PFSK-1 (cell line): ENCODE measurements around the gene MEGF11.

ENCODE experiments used
- FOXP2 ChIP-seq: optimal IDR thresholded peaks from 2 replicates; pipeline ENCODE3; 2011; ENCODE audit warnings: borderline replicate concordance, control low read depth, inconsistent platforms; ENCODE audit not compliant: insufficient read depth; ENCODE audit errors: extremely low read length, extremely low read depth
- POLR2AphosphoS5 ChIP-seq: IDR thresholded peaks from 2 replicates; pipeline ENCODE4 v1.6.1; 2012; ENCODE audit warnings: low read depth, mild to moderate bottlenecking, control low read depth, low read length, moderate library complexity
- SIN3A ChIP-seq: IDR thresholded peaks from 2 replicates; pipeline ENCODE4 v1.6.1; 2012; ENCODE audit warnings: mild to moderate bottlenecking, low read length, moderate library complexity, borderline replicate concordance; ENCODE audit not compliant: insufficient read depth
- TAF1 ChIP-seq: IDR thresholded peaks from 2 replicates; pipeline ENCODE4 v1.6.1; 2012; ENCODE audit warnings: low read length, control low read depth, borderline replicate concordance; ENCODE audit not compliant: insufficient read depth
- TF ChIP-seq, protein P1 (sequence below), 2 experiments: IDR thresholded peaks; 2 replicates each; pipeline versions ENCODE4 v1.6.1 to v1.8.0; 2011 to 2012; ENCODE audit warnings: low read depth in 2 of 2, low read length in 2 of 2, control low read depth in 1 of 2, inconsistent platforms in 1 of 2, mild to moderate bottlenecking in 1 of 2, moderate library complexity in 1 of 2; ENCODE audit not compliant: insufficient read depth in 1 of 2

The MEGF11 gene

DNA sequence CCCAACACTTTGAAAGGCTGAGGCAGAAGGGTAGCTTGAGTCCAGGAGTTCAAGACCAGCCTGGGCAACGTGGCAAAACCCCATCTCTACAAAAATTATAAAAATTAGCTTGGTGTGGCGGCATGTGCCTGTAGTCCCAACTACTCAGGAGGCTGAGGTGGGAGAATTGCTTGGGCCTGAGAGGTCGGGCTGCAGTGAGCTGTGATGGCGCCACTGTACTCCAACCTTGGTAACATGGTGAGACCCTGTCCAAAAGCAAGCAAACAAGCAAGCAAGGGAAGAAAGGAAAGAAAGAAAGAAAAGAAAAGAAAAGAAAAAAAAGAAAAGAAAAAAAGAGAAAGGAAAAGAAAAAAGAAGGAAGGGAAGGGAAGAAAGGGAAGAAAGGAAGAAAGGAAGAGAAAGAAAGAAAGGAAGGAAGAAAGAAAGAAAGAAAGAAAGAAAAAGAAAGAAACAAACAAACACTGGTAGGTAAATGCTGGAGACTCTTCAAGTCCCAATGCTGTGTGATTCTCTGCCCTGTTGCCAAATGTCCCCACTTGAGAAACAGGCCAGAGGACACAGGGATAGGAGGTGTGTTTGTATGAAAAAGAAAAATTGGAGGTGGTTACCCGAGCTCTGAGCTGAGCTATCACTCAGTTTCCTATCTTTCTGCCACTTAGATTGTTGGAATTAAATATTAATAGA, 263.1 kb downstream of the MEGF11 start:
- no peak for TF ChIP-seq FOXP2
- no peak for TF ChIP-seq TAF1
- TF ChIP-seq, protein P1, sequence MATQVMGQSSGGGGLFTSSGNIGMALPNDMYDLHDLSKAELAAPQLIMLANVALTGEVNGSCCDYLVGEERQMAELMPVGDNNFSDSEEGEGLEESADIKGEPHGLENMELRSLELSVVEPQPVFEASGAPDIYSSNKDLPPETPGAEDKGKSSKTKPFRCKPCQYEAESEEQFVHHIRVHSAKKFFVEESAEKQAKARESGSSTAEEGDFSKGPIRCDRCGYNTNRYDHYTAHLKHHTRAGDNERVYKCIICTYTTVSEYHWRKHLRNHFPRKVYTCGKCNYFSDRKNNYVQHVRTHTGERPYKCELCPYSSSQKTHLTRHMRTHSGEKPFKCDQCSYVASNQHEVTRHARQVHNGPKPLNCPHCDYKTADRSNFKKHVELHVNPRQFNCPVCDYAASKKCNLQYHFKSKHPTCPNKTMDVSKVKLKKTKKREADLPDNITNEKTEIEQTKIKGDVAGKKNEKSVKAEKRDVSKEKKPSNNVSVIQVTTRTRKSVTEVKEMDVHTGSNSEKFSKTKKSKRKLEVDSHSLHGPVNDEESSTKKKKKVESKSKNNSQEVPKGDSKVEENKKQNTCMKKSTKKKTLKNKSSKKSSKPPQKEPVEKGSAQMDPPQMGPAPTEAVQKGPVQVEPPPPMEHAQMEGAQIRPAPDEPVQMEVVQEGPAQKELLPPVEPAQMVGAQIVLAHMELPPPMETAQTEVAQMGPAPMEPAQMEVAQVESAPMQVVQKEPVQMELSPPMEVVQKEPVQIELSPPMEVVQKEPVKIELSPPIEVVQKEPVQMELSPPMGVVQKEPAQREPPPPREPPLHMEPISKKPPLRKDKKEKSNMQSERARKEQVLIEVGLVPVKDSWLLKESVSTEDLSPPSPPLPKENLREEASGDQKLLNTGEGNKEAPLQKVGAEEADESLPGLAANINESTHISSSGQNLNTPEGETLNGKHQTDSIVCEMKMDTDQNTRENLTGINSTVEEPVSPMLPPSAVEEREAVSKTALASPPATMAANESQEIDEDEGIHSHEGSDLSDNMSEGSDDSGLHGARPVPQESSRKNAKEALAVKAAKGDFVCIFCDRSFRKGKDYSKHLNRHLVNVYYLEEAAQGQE (IDR thresholded peaks at IDR 0.05; ENCODE audit: insufficient read depth in 1 of 2, low read depth in 2 of 2, low read length in 2 of 2) = no peak
- no peak for TF ChIP-seq POLR2AphosphoS5
- TF ChIP-seq SIN3A = no peak

DNA sequence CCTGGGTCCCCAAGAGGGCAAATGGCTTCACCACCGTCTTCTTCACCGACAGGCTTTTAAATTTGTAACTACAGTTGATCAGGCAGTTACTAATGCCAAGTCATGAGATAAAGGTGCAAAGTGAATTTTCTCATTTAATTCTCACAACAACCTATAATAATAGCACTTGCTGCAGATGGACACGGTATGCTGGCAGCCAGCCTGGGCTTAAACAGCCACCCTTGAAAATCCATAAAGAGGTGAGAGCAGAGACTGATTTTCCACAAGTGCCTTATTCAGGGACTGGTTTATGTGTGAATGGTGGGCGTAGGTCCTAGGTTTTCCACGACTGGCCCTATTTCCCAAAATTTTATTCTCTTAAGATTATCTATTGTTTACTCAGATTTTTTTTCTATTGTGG, 266.4 kb downstream of the MEGF11 start:
- TF ChIP-seq FOXP2 = no peak

GRCh38 chr15:65986416-65986815, 267.1 kb downstream of the MEGF11 start:
- TF ChIP-seq SIN3A = no peak
- TF ChIP-seq TAF1 = no peak

- TF ChIP-seq, protein P1 (IDR thresholded peaks at IDR 0.05; ENCODE audit: insufficient read depth in 1 of 2, low read depth in 2 of 2, low read length in 2 of 2) = no peak
- TF ChIP-seq TAF1 = no peak
- no peak for TF ChIP-seq SIN3A
- TF ChIP-seq FOXP2 = no peak
- no peak for TF ChIP-seq POLR2AphosphoS5
These were observed 268.2 kb downstream of the MEGF11 start for GRCh38 chr15:65985387-65985786.

GRCh38 chr15:65982627-65983322, 270.8 kb downstream of the MEGF11 start:
- TF ChIP-seq POLR2AphosphoS5 (no peak), SIN3A (no peak)

- TF ChIP-seq SIN3A (no peak), TAF1 (no peak), POLR2AphosphoS5 (no peak), FOXP2 (no peak)
- TF ChIP-seq, protein P1 (IDR thresholded peaks at IDR 0.05; ENCODE audit: insufficient read depth in 1 of 2, low read depth in 2 of 2, low read length in 2 of 2) = no peak
These were observed 271.5 kb downstream of the MEGF11 start for GRCh38 chr15:65981837-65982626.
